GM18499 (cell line): Measurements from ENCODE around the gene MLF1.

Experiments
- ATAC-seq: cut with Tn5 transposase; IDR thresholded peaks from one replicate; pipeline ENCODE4 v1.9.1; 2021; ENCODE audit warnings: moderate number of reproducible peaks; ENCODE audit not compliant: insufficient read depth, unreplicated experiment

Gene MLF1

GRCh38 chr3:158572766-158573060 is 1.7 kb downstream of the MLF1 start:
- ATAC-seq: no peak

GRCh38 chr3:158573714-158574113 is 2.7 kb downstream of the MLF1 start:
- no peak for ATAC-seq

- no peak for ATAC-seq
These were observed 3.7 kb downstream of the MLF1 start for GRCh38 chr3:158574646-158575045.

GRCh38 chr3:158590223-158590622 is 19.2 kb downstream of the MLF1 start:
- no peak for ATAC-seq

GRCh38 chr3:158600787-158601186 is 29.8 kb downstream of the MLF1 start:
- no peak for ATAC-seq

GRCh38 chr3:158602227-158602626 is 31.2 kb downstream of the MLF1 start:
- ATAC-seq: no peak

GRCh38 chr3:158617982-158618875 is 47.2 kb downstream of the MLF1 start:
- ATAC-seq: no peak

GRCh38 chr3:158625881-158626280 is 54.9 kb downstream of the MLF1 start:
- no peak for ATAC-seq

- ATAC-seq: no peak
These were observed 61.0 kb downstream of the MLF1 start for GRCh38 chr3:158631981-158632380.

- ATAC-seq: no peak
These were observed 69.7 kb downstream of the MLF1 start for GRCh38 chr3:158640646-158641045.

- ATAC-seq: no peak
These were observed 71.0 kb downstream of the MLF1 start for GRCh38 chr3:158642005-158642404.

- ATAC-seq: no peak
These were observed 71.6 kb downstream of the MLF1 start for GRCh38 chr3:158642474-158643210.

GRCh38 chr3:158644345-158644908 is 73.4 kb downstream of the MLF1 start, which contains the start of gene GFM1:
Gene GFM1 (plus strand): TSS chr3:158644527. CDS start chr3:158644635, 108 bp downstream.
- ATAC-seq: peak; percentile 99

GRCh38 chr3:158649791-158650190 is 78.8 kb downstream of the MLF1 start:
- no peak for ATAC-seq

GRCh38 chr3:158651192-158651591 is 80.2 kb downstream of the MLF1 start:
- no peak for ATAC-seq

- ATAC-seq: no peak
These were observed 81.5 kb downstream of the MLF1 start for GRCh38 chr3:158652463-158652862.
